ENCODE measurements around the gene WSB2. TPM values are rescaled to one million over a fixed set of nuclear protein-coding genes. Genes with fewer than 3 reads are reported as not detected.

The WSB2 gene
- total and polyA plus RNA-seq, 7 experiments from 2014 or later, result 10.2 to 52.2 (median 18.5) TPM

DNA sequence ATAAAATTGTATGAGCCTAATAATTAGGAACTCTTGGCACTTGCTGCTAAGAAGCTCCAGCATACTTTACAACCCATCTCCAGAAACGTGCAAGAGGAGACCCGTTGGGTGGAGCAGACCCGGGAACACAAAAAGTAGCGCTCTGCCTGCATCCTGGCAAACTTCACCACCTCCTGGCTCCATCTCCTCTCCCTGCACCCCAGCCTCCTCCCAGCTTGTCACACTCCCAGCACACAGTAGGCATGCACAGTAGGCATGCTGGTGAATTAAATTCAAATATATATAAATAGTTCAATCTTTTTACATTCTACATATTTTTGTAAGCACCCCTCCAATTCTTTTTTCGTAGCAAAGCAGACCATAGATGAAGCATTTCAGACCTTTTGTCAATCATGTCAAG lies 41.6 kb upstream of the WSB2 start:
- CTCF ChIA-PET, result no interaction called here
- Mint-ChIP-seq H3K9me3 (no peaks in the 10 kb centered on the region), H3K4me3 (peak overlapping the region; percentile 74 to 95 (median 88)), H3K36me3 (peaks cover 0 to 3% (median 0%) of the 10 kb centered on the region in 5 donors), H3K27me3 (peaks cover 15 to 28% (median 18%) of the 10 kb centered on the region in 5 donors), H3K4me1 (peaks cover 5 to 10% (median 9%) of the 10 kb centered on the region in 7 donors), H3K27ac (no peak overlapping the region)
- POLR2A ChIA-PET, result interaction anchor here (0.7 kb wide), 1 partner anchor 67 kb away, joined by 4 read pairs; no protein-coding TSS in a partner anchor
- Histone ChIP-seq H3K27ac (ENCODE audit: low read depth, low read length) (no peak overlapping the region), H3K27me3 (ENCODE audit: control insufficient read depth in 2 of 2, insufficient read depth in 2 of 2, low read length in 2 of 2) (peaks cover 0 to 4% of the 10 kb centered on the region in 2 donors), H3K9me3 (ENCODE audit: control insufficient read depth in 2 of 3, low read length in 3 of 3) (no peaks in the 10 kb centered on the region), H3K36me3 (ENCODE audit: control insufficient read depth in 2 of 3, insufficient read depth in 3 of 3, low read length in 3 of 3) (no peaks in the 10 kb centered on the region), H3K4me1 (ENCODE audit: control insufficient read depth in 2 of 2, insufficient read depth in 2 of 2, low read length in 2 of 2) (no peaks in the 10 kb centered on the region), H3K4me3 (ENCODE audit: low read length) (peak overlapping the region; percentile 54)
- DNase-seq (no peak), ATAC-seq (no peak)
- intact Hi-C loops (cut with micrococcal nuclease), result loop anchor here (2.0 to 5.0 kb wide), 2 partner anchors 40 kb away; partner anchors contain the start of gene WSB2 (in 1 of the 2)

DNA sequence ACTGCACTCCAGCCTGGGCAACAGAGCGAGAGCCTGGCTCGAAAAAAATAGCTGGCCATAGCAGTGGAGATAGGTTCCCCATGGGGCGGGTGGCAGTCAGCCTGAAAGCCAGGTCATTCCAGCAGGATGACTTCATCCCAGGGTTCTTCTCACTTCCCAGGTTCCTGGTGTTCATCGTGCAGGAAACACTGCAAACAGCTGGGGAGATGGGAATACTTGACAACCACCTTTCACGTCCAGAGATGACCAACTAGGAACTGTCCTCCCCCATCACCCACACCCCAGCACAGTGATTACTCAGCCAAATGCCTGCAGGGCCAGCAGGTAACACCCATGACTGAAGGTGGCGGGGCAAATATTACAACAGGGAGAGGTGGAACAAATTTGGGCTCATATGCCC lies 41.1 kb upstream of the WSB2 start:
- peak overlapping the region in 4 of 10 donors; percentile 25 to 87 (median 56) for H3K4me3 Mint-ChIP-seq
- H3K9me3 Mint-ChIP-seq, result no peaks in the 10 kb centered on the region
- no peak overlapping the region for H3K27ac ChIP-seq (ENCODE audit: low read depth, low read length)
- intact Hi-C loops (cut with micrococcal nuclease), result loop anchor here (2.0 to 5.0 kb wide), 2 partner anchors 39 to 40 kb away; partner anchors contain the start of gene WSB2 (in 1 of the 2)
- CTCF ChIA-PET, result interaction anchor here (0.6 kb wide), 1 partner anchor 9 kb away, joined by 3 read pairs; no protein-coding TSS in a partner anchor
- no peaks in the 10 kb centered on the region for H3K9me3 ChIP-seq (ENCODE audit: control insufficient read depth in 2 of 3, low read length in 3 of 3)
- DNase-seq (no peak), ATAC-seq (no peak)
- H3K36me3 Mint-ChIP-seq, result peaks cover 0 to 3% (median 0%) of the 10 kb centered on the region in 5 donors
- H3K27ac Mint-ChIP-seq, result no peak overlapping the region
- POLR2A ChIA-PET, result no interaction called here
- peaks cover 15 to 28% (median 18%) of the 10 kb centered on the region in 5 donors for H3K27me3 Mint-ChIP-seq
- H3K36me3 ChIP-seq (ENCODE audit: control insufficient read depth in 2 of 3, insufficient read depth in 3 of 3, low read length in 3 of 3), result no peaks in the 10 kb centered on the region
- peaks cover 5 to 10% (median 9%) of the 10 kb centered on the region in 7 donors for H3K4me1 Mint-ChIP-seq
- H3K4me3 ChIP-seq (ENCODE audit: low read length), result no peak overlapping the region
- peaks cover 0 to 4% of the 10 kb centered on the region in 2 donors for H3K27me3 ChIP-seq (ENCODE audit: control insufficient read depth in 2 of 2, insufficient read depth in 2 of 2, low read length in 2 of 2)
- H3K4me1 ChIP-seq (ENCODE audit: control insufficient read depth in 2 of 2, insufficient read depth in 2 of 2, low read length in 2 of 2), result no peaks in the 10 kb centered on the region

DNA sequence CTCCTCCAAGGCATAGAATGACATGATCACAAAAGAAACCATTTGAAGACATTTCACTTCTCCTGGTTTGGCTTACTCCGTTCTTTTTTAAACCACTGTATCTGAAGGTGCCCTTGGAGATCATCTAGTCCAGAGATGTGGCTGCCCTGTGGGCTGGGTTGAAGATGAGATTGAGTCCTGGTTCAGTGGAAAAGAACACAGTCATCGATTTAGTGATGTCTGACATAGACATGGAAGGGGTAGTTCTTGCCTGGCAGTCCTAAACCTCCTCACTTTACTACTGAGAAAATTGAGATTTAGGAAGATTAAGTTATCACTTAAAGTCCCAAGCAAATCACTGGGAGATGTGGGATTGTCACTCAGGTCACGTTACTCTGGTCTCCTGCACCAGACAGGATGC lies 40.1 kb upstream of the WSB2 start:
- H3K27ac Mint-ChIP-seq, result no peak overlapping the region
- DNase-seq (no peak), ATAC-seq (no peak)
- ChIA-PET CTCF (interaction anchor here (0.6 kb wide), 1 partner anchor 13 kb away, joined by 4 read pairs; no protein-coding TSS in a partner anchor), POLR2A (no interaction called here)
- no peak overlapping the region for H3K4me3 Mint-ChIP-seq
- Histone ChIP-seq H3K36me3 (ENCODE audit: control insufficient read depth in 2 of 3, insufficient read depth in 3 of 3, low read length in 3 of 3) (no peaks in the 10 kb centered on the region), H3K27me3 (ENCODE audit: control insufficient read depth in 2 of 2, insufficient read depth in 2 of 2, low read length in 2 of 2) (peaks cover 0 to 4% of the 10 kb centered on the region in 2 donors), H3K27ac (ENCODE audit: low read depth, low read length) (no peak overlapping the region), H3K9me3 (ENCODE audit: control insufficient read depth in 2 of 3, low read length in 3 of 3) (no peaks in the 10 kb centered on the region), H3K4me3 (ENCODE audit: low read length) (no peak overlapping the region), H3K4me1 (ENCODE audit: control insufficient read depth in 2 of 2, insufficient read depth in 2 of 2, low read length in 2 of 2) (no peaks in the 10 kb centered on the region)
- H3K27me3 Mint-ChIP-seq, result peaks cover 11 to 28% (median 15%) of the 10 kb centered on the region in 5 donors
- no peaks in the 10 kb centered on the region for H3K9me3 Mint-ChIP-seq
- peaks cover 5 to 10% (median 9%) of the 10 kb centered on the region in 7 donors for H3K4me1 Mint-ChIP-seq
- peaks cover 0 to 3% (median 0%) of the 10 kb centered on the region in 5 donors for H3K36me3 Mint-ChIP-seq
- intact Hi-C loops (cut with micrococcal nuclease), result loop anchor here in 1 of 2 donors (5.0 kb wide), 1 partner anchor 39 kb away; the partner anchor contains the start of gene WSB2

DNA sequence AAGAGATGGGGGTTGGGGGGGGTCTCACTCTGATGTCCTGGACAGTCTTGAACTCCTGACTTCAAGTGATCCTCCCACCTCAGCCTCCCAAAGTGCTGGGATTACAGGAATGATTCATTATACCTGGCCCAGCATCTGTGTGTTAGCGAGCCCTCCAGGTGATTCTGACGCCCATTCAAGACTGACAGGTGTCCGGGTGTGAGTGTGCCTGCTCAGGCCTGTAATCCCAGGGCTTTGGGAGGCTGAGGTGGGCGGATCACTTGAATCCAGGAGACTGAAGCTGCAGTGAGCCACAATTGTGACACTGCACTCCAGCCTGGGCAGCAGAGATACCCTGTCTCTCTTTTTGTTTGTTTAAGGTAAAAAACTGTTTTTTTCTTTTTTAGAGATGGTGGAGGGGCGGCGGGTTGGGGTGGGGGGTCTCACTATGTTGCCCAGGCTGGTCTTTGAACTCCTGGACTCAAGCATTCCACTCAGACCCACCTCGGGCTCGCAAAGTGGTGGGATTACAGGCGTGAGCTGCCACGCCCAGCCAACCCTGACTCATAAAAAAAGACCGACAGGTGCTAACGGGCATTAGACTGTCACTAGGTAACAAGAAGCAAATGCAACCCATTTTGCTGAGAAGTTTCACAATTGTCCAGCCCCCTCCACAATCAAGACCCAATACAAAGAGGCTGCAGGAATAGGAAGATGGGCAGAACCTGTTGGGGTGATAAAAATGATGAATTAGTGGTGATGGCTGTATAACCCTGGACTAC lies 38.1 kb upstream of the WSB2 start:
- Histone ChIP-seq H3K36me3 (ENCODE audit: control insufficient read depth in 2 of 3, insufficient read depth in 3 of 3, low read length in 3 of 3) (no peaks in the 10 kb centered on the region), H3K9me3 (ENCODE audit: control insufficient read depth in 2 of 3, low read length in 3 of 3) (no peaks in the 10 kb centered on the region), H3K4me1 (ENCODE audit: control insufficient read depth in 2 of 2, insufficient read depth in 2 of 2, low read length in 2 of 2) (no peaks in the 10 kb centered on the region), H3K4me3 (ENCODE audit: low read length) (no peak overlapping the region), H3K27me3 (ENCODE audit: control insufficient read depth in 2 of 2, insufficient read depth in 2 of 2, low read length in 2 of 2) (no peaks in the 10 kb centered on the region), H3K27ac (ENCODE audit: low read depth, low read length) (no peak overlapping the region)
- CTCF ChIA-PET, result no interaction called here
- no peaks in the 10 kb centered on the region for H3K9me3 Mint-ChIP-seq
- no peak overlapping the region for H3K27ac Mint-ChIP-seq
- no peak overlapping the region for H3K4me3 Mint-ChIP-seq
- H3K27me3 Mint-ChIP-seq, result peaks cover 6 to 23% (median 14%) of the 10 kb centered on the region in 5 donors
- ATAC-seq (no peak), DNase-seq (no peak)
- POLR2A ChIA-PET, result no interaction called here
- intact Hi-C loops (cut with micrococcal nuclease), result no loop called here
- H3K36me3 Mint-ChIP-seq, result peaks cover 0 to 3% (median 0%) of the 10 kb centered on the region in 5 donors
- peaks cover 3 to 6% (median 4%) of the 10 kb centered on the region in 7 donors for H3K4me1 Mint-ChIP-seq

DNA sequence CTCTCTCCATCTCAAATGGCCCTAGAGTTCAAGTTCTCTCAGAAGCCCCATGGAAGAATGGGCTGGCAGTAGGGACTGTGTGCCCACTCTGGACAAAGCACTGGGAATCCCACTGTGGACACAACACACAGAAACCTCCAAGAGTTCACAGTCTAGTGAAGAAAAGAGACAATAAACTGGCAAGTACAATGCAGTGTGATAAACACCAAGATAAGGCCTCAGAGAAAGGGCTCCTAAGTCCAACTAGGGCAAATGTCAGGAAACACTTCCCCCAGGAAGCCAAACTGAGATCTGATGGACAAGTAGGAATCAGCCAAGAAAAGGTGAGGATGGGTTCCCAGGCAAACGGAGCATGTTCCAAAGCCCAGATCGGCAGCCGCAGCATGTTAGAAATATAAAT lies 37.4 kb upstream of the WSB2 start:
- Mint-ChIP-seq H3K4me3 (no peak overlapping the region), H3K27me3 (peaks cover 5 to 22% (median 14%) of the 10 kb centered on the region in 5 donors), H3K27ac (no peak overlapping the region), H3K9me3 (no peaks in the 10 kb centered on the region), H3K36me3 (peaks cover 0 to 3% (median 0%) of the 10 kb centered on the region in 5 donors), H3K4me1 (peaks cover 3 to 6% (median 4%) of the 10 kb centered on the region in 7 donors)
- DNase-seq (no peak), ATAC-seq (no peak)
- ChIA-PET POLR2A (no interaction called here), CTCF (no interaction called here)
- Histone ChIP-seq H3K36me3 (ENCODE audit: control insufficient read depth in 2 of 3, insufficient read depth in 3 of 3, low read length in 3 of 3) (no peaks in the 10 kb centered on the region), H3K27ac (ENCODE audit: low read depth, low read length) (no peak overlapping the region), H3K27me3 (ENCODE audit: control insufficient read depth in 2 of 2, insufficient read depth in 2 of 2, low read length in 2 of 2) (no peaks in the 10 kb centered on the region), H3K9me3 (ENCODE audit: control insufficient read depth in 2 of 3, low read length in 3 of 3) (no peaks in the 10 kb centered on the region), H3K4me3 (ENCODE audit: low read length) (no peak overlapping the region), H3K4me1 (ENCODE audit: control insufficient read depth in 2 of 2, insufficient read depth in 2 of 2, low read length in 2 of 2) (no peaks in the 10 kb centered on the region)
- intact Hi-C loops (cut with micrococcal nuclease), result no loop called here

DNA sequence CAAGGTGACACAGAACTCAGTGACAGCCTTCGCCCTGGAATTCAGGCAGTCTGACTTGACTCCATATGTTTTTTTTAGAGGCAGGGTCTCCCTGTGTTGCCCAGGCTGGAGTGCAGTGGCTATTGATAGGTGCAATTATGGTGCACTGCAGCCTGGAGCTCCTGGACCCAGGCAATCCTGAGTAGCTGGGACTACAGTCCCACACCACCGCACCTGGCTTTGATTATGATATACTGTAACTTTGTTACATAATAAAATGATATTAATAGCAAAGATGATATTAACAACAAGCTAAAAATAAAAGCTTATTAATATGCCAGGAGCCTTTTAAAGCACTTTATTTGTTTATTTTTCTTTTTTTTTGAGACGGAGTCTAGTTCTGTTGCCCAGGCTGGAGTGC lies 33.1 kb upstream of the WSB2 start:
- ChIA-PET CTCF (no interaction called here), POLR2A (no interaction called here)
- Mint-ChIP-seq H3K4me1 (no peaks in the 10 kb centered on the region), H3K27ac (no peak overlapping the region), H3K36me3 (no peaks in the 10 kb centered on the region), H3K9me3 (no peaks in the 10 kb centered on the region), H3K4me3 (no peak overlapping the region), H3K27me3 (no peaks in the 10 kb centered on the region)
- ATAC-seq, result no peak
- no peak for DNase-seq
- Histone ChIP-seq H3K9me3 (ENCODE audit: control insufficient read depth in 2 of 3, low read length in 3 of 3) (no peaks in the 10 kb centered on the region), H3K4me1 (ENCODE audit: control insufficient read depth in 2 of 2, insufficient read depth in 2 of 2, low read length in 2 of 2) (no peaks in the 10 kb centered on the region), H3K4me3 (ENCODE audit: low read length) (no peak overlapping the region), H3K27ac (ENCODE audit: low read depth, low read length) (no peak overlapping the region), H3K27me3 (ENCODE audit: control insufficient read depth in 2 of 2, insufficient read depth in 2 of 2, low read length in 2 of 2) (no peaks in the 10 kb centered on the region), H3K36me3 (ENCODE audit: control insufficient read depth in 2 of 3, insufficient read depth in 3 of 3, low read length in 3 of 3) (no peaks in the 10 kb centered on the region)
- intact Hi-C loops (cut with micrococcal nuclease), result no loop called here
